Measurements from ENCODE around the gene HYI. TPM values are rescaled to one million over a fixed set of nuclear protein-coding genes. Genes with fewer than 3 reads are reported as not detected.

Gene HYI
- total RNA-seq, 1 donor from 2014 or later = 36.0 TPM

GRCh38 chr1:43451701-43452532, 1.8 kb downstream of the HYI start:
- peaks cover 6% of the 10 kb centered on the region for H3K27me3 Mint-ChIP-seq
- H3K36me3 Mint-ChIP-seq = peaks cover 26% of the 10 kb centered on the region
- TF ChIP-seq, protein P1, sequence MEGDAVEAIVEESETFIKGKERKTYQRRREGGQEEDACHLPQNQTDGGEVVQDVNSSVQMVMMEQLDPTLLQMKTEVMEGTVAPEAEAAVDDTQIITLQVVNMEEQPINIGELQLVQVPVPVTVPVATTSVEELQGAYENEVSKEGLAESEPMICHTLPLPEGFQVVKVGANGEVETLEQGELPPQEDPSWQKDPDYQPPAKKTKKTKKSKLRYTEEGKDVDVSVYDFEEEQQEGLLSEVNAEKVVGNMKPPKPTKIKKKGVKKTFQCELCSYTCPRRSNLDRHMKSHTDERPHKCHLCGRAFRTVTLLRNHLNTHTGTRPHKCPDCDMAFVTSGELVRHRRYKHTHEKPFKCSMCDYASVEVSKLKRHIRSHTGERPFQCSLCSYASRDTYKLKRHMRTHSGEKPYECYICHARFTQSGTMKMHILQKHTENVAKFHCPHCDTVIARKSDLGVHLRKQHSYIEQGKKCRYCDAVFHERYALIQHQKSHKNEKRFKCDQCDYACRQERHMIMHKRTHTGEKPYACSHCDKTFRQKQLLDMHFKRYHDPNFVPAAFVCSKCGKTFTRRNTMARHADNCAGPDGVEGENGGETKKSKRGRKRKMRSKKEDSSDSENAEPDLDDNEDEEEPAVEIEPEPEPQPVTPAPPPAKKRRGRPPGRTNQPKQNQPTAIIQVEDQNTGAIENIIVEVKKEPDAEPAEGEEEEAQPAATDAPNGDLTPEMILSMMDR (conservative IDR thresholded peaks at IDR 0.05) = no peak

DNA sequence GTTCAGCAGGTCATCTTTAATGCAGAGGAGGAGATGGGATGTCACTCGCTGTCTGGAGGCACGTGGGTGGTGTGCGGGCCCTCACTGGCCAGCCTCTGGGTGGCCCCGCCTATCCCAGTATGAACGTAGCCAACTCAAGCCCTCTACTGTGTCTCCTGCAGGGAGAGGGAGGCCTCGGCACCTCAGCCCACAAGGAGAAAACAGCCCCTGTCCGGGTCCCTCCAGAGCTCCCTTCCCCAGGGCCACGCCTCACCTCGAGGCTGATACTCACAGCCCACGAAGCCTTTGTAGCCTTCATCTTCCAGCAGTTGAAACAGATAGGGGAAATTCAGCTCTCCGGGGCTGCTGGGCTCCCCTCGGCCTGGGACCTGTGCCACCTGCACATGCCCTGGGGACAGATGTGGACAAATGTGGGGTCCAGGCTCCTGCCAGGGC, 2.6 kb downstream of the HYI start:
- Mint-ChIP-seq H3K27ac (no peak overlapping the region), H3K36me3 (peaks cover 30% of the 10 kb centered on the region), H3K9me3 (peaks cover 4% of the 10 kb centered on the region), H3K4me1 (ENCODE audit: unreplicated experiment) (peaks cover 20% of the 10 kb centered on the region), H3K27me3 (peaks cover 3% of the 10 kb centered on the region), H3K4me3 (peak overlapping the region; percentile 28)
- peak; percentile 59 for DNase-seq (ENCODE audit: extremely low spot score, unreplicated experiment)
- TF ChIP-seq, protein P1 (conservative IDR thresholded peaks at IDR 0.05) = no peak

More at GRCh38 chr1:43451701-43452532, 1.8 kb downstream of the HYI start:
- Mint-ChIP-seq H3K4me3 (peak overlapping the region; percentile 85), H3K4me1 (ENCODE audit: unreplicated experiment) (peaks cover 20% of the 10 kb centered on the region), H3K27ac (peak overlapping the region; percentile 77), H3K9me3 (peaks cover 4% of the 10 kb centered on the region)
- DNase-seq (ENCODE audit: extremely low spot score, unreplicated experiment) = peak; percentile 63

- H3K4me3 Mint-ChIP-seq = no peak overlapping the region
- peak; percentile 59 for DNase-seq (ENCODE audit: extremely low spot score, unreplicated experiment)
- H3K27ac Mint-ChIP-seq = no peak overlapping the region
- H3K27me3 Mint-ChIP-seq = peaks cover 3% of the 10 kb centered on the region
- peaks cover 24% of the 10 kb centered on the region for H3K4me1 Mint-ChIP-seq (ENCODE audit: unreplicated experiment)
- H3K9me3 Mint-ChIP-seq = peaks cover 4% of the 10 kb centered on the region
- TF ChIP-seq, protein P1 (conservative IDR thresholded peaks at IDR 0.05) = no peak
- H3K36me3 Mint-ChIP-seq = peaks cover 30% of the 10 kb centered on the region
Measured at GRCh38 chr1:43450251-43450941, 3.3 kb downstream of the HYI start.

- Mint-ChIP-seq H3K27me3 (peaks cover 3% of the 10 kb centered on the region), H3K4me1 (ENCODE audit: unreplicated experiment) (peaks cover 29% of the 10 kb centered on the region), H3K36me3 (peaks cover 32% of the 10 kb centered on the region), H3K4me3 (no peak overlapping the region), H3K9me3 (no peaks in the 10 kb centered on the region), H3K27ac (no peak overlapping the region)
- TF ChIP-seq, protein P1 (conservative IDR thresholded peaks at IDR 0.05) = no peak
- peak; percentile 55 for DNase-seq (ENCODE audit: extremely low spot score, unreplicated experiment)
Measured at GRCh38 chr1:43449708-43450069, 4.0 kb downstream of the HYI start.

GRCh38 chr1:43448955-43449707, 4.6 kb downstream of the HYI start:
- peak; percentile 60 for DNase-seq (ENCODE audit: extremely low spot score, unreplicated experiment)
- peaks cover 27% of the 10 kb centered on the region for H3K4me1 Mint-ChIP-seq (ENCODE audit: unreplicated experiment)
- TF ChIP-seq, protein P1 (conservative IDR thresholded peaks at IDR 0.05) = no peak
- H3K27ac Mint-ChIP-seq = peak overlapping the region; percentile 19
- peaks cover 32% of the 10 kb centered on the region for H3K36me3 Mint-ChIP-seq
- H3K4me3 Mint-ChIP-seq = no peak overlapping the region
- H3K27me3 Mint-ChIP-seq = no peaks in the 10 kb centered on the region
- no peaks in the 10 kb centered on the region for H3K9me3 Mint-ChIP-seq
